ENCODE results near the gene STX18.

The STX18 gene

DNA sequence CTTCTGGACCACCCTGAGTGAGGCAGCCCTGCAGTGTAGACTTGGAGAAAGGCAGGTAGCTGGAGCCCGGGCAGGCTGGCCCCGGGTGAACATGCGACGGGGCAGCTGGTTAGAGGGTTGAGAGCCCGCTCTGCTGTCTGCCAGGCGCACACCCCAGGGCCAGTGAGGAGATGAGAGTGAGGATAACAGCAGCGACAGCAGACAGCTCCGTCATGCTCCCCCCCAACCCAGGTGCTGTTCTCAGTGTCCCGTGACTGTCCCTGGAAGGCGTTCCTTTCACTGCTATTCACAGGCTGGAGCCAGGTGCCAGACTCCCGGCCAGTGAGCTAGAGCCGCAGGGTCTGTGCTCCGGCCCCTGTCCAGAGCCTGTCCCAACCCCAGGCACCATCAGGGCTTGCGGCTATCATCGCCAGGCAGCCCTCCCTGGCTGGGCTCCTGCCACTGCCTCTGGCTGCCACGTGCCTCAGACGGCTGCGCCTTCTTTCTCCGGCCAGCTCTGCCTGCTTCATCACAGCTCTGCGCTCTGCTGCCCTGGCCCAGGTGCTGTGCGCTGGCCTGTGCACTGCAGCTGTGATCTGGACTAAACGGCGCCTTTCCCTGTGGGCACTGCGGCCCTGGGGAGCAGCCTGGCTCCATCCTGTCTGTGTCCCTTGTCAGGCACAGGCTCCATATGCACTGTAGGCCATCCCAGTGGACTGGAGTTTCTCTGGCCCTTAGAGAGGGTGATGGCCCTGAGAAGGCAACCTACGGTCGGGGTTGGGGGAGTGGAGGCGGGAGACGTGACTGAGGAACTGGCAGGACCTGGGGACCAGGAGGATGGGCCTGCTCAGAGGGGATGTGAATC is 135.2 kb downstream of the STX18 start:
- no peak for DNase-seq (ENCODE audit: low read depth in 3 of 3, low spot score in 1 of 3)

GRCh38 chr4:4405358-4405962 is 136.4 kb downstream of the STX18 start:
- DNase-seq (ENCODE audit: low read depth in 3 of 3, low spot score in 1 of 3): no peak

DNA sequence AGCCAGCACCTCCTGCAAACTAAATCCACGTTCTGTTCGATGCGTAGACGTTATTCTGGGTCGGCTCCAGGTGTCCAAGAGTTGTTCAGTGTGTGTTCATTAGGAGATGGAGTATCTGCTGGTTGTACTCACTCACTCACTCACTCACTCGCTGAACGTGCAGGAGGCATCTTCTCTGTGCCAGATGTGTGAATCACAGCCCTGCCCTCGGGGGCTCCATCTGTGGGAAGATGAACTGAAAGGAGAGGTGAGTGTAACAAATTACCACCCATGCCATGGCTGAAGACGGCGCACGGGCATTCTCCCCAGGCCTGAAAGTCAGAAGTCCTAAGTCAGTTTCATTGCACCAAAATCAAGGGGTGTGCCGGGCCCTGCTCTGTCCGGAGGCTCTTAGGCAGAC is 138.9 kb downstream of the STX18 start:
- no peak for DNase-seq (ENCODE audit: low read depth in 3 of 3, low spot score in 1 of 3)

- DNase-seq (ENCODE audit: low read depth in 3 of 3, low spot score in 1 of 3): no peak
Measured at GRCh38 chr4:4401036-4401435, 140.8 kb downstream of the STX18 start.

DNA sequence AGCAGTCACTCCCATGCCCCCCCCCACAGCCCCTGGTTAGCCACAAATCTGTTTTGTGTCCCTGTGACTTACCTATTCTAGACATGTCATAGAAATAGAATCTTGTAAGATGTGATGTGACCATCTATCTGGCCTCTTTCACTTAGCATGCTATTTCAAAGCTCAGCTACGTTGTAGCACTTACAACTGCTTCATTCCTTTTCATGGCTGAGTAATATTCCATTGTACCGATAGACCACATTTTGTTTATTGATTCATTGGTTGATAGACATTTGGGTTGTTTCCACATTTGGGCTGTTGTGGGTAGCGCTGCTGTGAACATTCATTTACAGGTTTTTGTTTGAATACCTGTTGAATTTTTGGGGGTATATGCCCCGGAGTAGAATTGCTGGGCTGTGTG is 143.4 kb downstream of the STX18 start:
- DNase-seq (ENCODE audit: low read depth in 3 of 3, low spot score in 1 of 3): no peak

- DNase-seq (ENCODE audit: low read depth in 3 of 3, low spot score in 1 of 3): no peak
Measured at GRCh38 chr4:4397441-4397819, 144.4 kb downstream of the STX18 start.

- no peak for DNase-seq (ENCODE audit: low read depth in 3 of 3, low spot score in 1 of 3)
Measured at GRCh38 chr4:4396628-4397440, 145.0 kb downstream of the STX18 start.

GRCh38 chr4:4395849-4396627 is 145.8 kb downstream of the STX18 start:
- DNase-seq (ENCODE audit: low read depth in 3 of 3, low spot score in 1 of 3): no peak

DNA sequence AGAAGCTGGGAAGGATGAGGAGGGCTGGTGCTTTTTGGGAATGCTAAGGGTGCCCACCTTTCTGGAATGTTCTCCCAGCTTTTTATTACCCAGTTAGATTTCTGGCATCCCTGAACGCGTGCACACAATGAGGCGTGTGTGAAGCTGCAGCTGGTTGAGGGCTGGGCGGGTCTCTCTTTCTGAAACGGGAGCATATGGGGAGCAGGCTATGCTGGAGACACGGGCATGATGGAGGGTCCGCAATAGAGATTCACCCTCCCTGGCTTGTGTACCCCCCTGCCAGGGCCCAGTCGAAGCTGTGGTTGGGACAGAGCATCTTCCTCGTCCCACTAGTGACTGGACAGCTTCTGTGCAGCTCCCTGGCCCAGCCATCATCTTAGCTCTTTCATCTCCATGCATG is 146.5 kb downstream of the STX18 start:
- DNase-seq (ENCODE audit: low read depth in 3 of 3, low spot score in 1 of 3): no peak

DNA sequence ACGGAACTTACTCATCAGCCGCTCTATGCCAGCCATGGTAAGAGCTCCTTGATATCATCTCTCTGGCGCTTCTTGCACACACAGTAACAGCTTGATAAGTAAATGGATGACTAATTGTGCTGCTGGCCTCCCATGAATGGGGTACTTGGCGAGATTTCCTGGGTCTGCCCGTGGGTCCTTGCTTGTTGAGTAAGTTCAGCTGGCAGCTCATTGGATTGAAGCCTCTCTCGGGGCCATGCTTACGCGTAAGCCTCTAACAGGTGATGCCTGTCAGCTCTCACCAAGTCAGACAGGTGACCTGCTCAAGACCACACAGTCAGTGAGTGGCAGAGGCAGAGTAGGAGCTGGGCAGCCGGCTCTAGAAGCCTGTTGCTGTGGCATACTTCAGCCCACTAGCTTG is 147.2 kb downstream of the STX18 start:
- DNase-seq (ENCODE audit: low read depth in 3 of 3, low spot score in 1 of 3): no peak

- no peak for DNase-seq (ENCODE audit: low read depth in 3 of 3, low spot score in 1 of 3)
Measured at GRCh38 chr4:4392501-4393183, 149.2 kb downstream of the STX18 start.

GRCh38 chr4:4391866-4392265 is 150.0 kb downstream of the STX18 start:
- no peak for DNase-seq (ENCODE audit: low read depth in 3 of 3, low spot score in 1 of 3)

DNA sequence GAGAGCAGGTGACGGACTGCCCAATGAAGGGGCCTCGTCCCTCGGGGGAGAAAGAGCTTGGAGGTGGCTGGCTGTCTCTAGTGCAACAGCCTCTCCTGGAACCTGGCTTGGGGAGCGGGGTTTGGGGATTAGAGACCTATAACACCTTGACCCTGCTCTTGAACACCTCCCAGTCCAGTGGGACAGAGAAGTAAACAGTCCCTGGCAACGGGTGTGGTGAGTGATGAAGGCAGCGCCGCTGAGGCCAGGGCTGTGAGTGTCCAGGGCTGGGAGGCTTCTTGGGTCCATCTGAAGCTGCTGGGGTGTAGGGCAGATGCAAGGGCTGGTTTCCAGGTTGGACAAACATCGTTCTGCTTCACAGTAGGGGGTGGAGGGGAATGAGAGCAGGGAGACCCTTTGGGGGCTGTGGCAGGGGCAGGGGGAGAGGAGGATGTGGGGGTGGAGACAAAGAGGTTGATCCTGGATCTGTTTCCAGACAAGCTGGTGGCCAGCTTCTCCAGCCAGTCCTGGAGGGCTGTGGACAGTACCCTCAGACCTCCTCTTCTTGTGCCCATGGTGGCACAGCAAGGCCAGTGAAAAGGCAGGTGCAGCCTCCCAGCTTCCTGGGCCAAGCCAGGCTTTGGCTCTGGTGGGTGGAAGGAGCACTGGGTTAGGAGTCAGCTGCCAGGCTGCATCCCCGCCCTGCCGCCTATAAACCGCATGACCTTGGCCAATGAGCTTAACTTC is 151.2 kb downstream of the STX18 start:
- DNase-seq (ENCODE audit: low read depth in 3 of 3, low spot score in 1 of 3): no peak

- DNase-seq (ENCODE audit: low read depth in 3 of 3, low spot score in 1 of 3): no peak
Measured at GRCh38 chr4:4390046-4390445, 151.8 kb downstream of the STX18 start.

DNA sequence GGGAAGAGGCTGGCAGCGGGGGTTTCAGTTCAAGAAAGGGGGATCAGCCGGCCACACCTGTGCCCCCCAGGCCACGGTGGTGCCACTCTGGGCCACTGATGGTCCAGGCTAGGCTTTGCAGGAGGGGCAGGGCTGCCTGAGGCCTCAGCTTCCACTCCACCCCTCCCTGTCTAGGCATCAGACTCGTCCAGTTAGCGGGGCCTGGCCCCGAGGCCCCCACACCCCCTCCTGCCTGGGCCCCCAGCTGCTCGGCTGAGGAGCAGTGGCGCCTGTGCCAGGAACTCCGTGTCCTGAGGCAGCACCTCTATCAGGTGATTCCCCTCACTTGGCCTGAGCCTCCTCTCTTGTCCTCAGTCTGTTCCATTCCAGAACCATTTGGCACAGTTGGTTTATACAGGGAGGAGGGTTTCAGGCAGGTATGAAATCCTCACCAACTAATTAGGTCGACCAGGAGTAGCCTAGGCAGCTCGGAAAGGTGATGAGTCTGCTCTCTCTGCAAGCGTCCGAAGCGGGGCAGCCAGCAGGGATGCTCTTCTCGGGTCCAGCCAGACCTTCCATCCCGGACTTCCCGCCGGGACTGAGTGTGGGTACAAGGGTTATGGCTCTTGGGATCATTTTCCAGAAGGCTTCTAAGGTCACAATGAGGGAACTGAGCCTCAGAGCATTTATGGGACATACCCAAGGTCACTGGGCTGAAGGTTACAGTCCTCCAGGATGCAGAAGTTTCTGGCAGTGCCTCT is 152.8 kb downstream of the STX18 start:
- DNase-seq (ENCODE audit: low read depth in 3 of 3, low spot score in 1 of 3): no peak

GRCh38 chr4:4388311-4388790 is 153.5 kb downstream of the STX18 start:
- no peak for DNase-seq (ENCODE audit: low read depth in 3 of 3, low spot score in 1 of 3)

- no peak for DNase-seq (ENCODE audit: low read depth in 3 of 3, low spot score in 1 of 3)
Measured at GRCh38 chr4:4387531-4388310, 154.1 kb downstream of the STX18 start.

DNA sequence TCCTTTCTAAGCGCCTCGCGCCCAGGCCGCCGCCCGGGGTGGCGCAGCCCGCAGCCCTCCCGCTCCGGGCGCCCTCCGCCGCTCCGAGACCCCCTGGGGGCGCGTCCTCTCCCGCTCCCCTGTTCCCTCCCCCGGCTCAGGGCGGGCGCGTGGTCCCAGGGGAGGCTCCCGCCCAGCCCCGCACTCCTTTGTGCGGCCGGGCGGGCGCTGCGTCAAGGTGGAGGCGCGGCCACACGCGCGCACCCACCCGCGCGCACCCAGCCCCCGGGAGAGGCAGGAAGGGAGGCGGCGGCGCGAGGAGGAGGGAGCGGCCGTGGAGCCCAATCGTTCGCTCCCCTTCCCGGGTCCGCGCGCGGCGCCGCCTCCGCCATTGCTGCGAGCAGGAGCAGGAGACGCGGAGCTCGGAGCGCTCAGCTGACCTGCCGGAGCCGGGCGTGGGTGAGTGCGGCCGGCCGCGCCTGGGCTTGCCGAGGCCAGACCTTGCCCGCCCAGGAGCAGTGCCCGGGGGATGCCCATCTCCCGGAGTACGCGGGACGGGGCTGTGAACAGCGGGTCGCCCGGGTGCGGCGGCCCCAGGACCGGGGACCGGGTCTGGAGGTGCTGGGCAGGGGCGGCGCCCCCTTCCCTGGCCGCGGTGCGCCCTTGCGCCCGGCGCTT is 155.0 kb downstream of the STX18 start, which contains the start of gene NSG1:
NSG1 (plus strand) TSS at position 367 of the 657 bp plus-strand sequence. CDS start 528 bp downstream, outside the sequence.
- DNase-seq (ENCODE audit: low read depth in 3 of 3, low spot score in 1 of 3): no peak
